SU-DHL-6 (cell line): ENCODE measurements around the gene CRIP2.

Experiments used
- H2AFZ ChIP-seq: fragments of 200-600 bp; sonication (generic); 2 replicates; pipeline ENCODE4 v1.6.1; 2014; ENCODE audit warnings: low read depth, mild to moderate bottlenecking, moderate library complexity, mixed read lengths, antibody characterized with exemption, low read length; ENCODE audit not compliant: severe bottlenecking
- H3F3A ChIP-seq: fragments of 200-600 bp; shearing (Covaris generic); 2 replicates; pipeline ENCODE4 v1.6.0; 2016; ENCODE audit warnings: antibody characterized with exemption, mild to moderate bottlenecking; ENCODE audit not compliant: insufficient read depth
- H3K27ac ChIP-seq: fragments of 200-600 bp; sonication (generic); 2 replicates; pipeline ENCODE4 v1.5.1; 2016; ENCODE audit warnings: low read depth, mild to moderate bottlenecking, low read length, moderate library complexity, mixed read lengths
- H3K27me3 ChIP-seq: fragments of 200-600 bp; sonication (generic), shearing (Covaris generic); 2 replicates; pipeline ENCODE4 v1.6.0; 2014; ENCODE audit warnings: mild to moderate bottlenecking, low read length
- H3K36me3 ChIP-seq: fragments of 200-600 bp; sonication (generic); 2 replicates; pipeline ENCODE4 v1.6.1; 2014; ENCODE audit warnings: mild to moderate bottlenecking, low read length, mixed read lengths
- H3K4me2 ChIP-seq: fragments of 300-600, 200-600 bp; shearing (Covaris generic), sonication (generic); 2 replicates; pipeline ENCODE4 v1.6.0; 2014; ENCODE audit warnings: low read length, low read depth, mild to moderate bottlenecking; ENCODE audit not compliant: poor library complexity, severe bottlenecking
- H3K4me3 ChIP-seq: fragments of 200-600 bp; sonication (generic); 2 replicates; pipeline ENCODE4 v1.5.1; 2014; ENCODE audit warnings: antibody characterized with exemption, low read length, mild to moderate bottlenecking, mixed read lengths; ENCODE audit not compliant: insufficient read depth, poor library complexity, severe bottlenecking
- H3K79me2 ChIP-seq: fragments of 200-600 bp; sonication (generic); 2 replicates; pipeline ENCODE4 v1.6.1; 2014; ENCODE audit warnings: mild to moderate bottlenecking, low read length, moderate library complexity; ENCODE audit not compliant: insufficient read depth
- H3K9ac ChIP-seq: fragments of 200-600 bp; sonication (generic); 2 replicates; pipeline ENCODE4 v1.7.0; 2014; ENCODE audit warnings: mild to moderate bottlenecking, low read length
- H3K9me2 ChIP-seq: fragments of 200-600 bp; sonication (generic); replicated peaks from 2 replicates; pipeline ENCODE4 v1.6.1; 2014; ENCODE audit warnings: low read length; ENCODE audit not compliant: insufficient read depth
- H3K9me3 ChIP-seq: fragments of 200-600 bp; sonication (generic); 2 replicates; pipeline ENCODE4 v1.6.1; 2014; ENCODE audit warnings: low read length, mixed read lengths; ENCODE audit not compliant: insufficient read depth
- H4K20me1 ChIP-seq: fragments of 200-600 bp; sonication (generic); 2 replicates; pipeline ENCODE4 v1.6.1; 2014; ENCODE audit warnings: low read depth, mild to moderate bottlenecking, antibody characterized with exemption, low read length, moderate library complexity, mixed read lengths
- CTCF ChIP-seq: fragments of 200-600 bp; sonication (generic); IDR thresholded peaks from one replicate; pipeline ENCODE4 v1.5.1; 2017; ENCODE audit warnings: antibody characterized with exemption, mild to moderate bottlenecking, low read length, moderate library complexity; ENCODE audit not compliant: insufficient read depth, poor library complexity, severe bottlenecking
- EZH2phosphoT487 ChIP-seq: fragments of 200-600 bp; sonication (generic), shearing (Covaris generic); conservative IDR thresholded peaks from 2 replicates; pipeline ENCODE4 v1.6.1; 2018; ENCODE audit warnings: mild to moderate bottlenecking, antibody characterized with exemption, low read length, moderate library complexity, mixed read lengths

CRIP2 gene

GRCh38 chr14:105478398-105479251, 4.0 kb downstream of the CRIP2 start:
- Histone ChIP-seq H3K9me3 (0 out of 2 replicates have a peak, but pooled peaks cover 3% of the 10 kb centered on the region), H3K4me2 (no peak overlapping the region), H3K79me2 (no peaks in the 10 kb centered on the region), H3K36me3 (no peaks in the 10 kb centered on the region), H3K9ac (no peak overlapping the region), H3K27me3 (no peaks in the 10 kb centered on the region), H3K4me3 (no peak overlapping the region), H4K20me1 (no peaks in the 10 kb centered on the region), H2AFZ (no peak overlapping the region), H3K27ac (no peak overlapping the region), H3K9me2 (no peaks in the 10 kb centered on the region), H3F3A (no peaks in the 10 kb centered on the region)
- TF ChIP-seq CTCF = no peak
- no peak for TF ChIP-seq EZH2phosphoT487

GRCh38 chr14:105479431-105480158, 5.0 kb downstream of the CRIP2 start:
- no peaks in the 10 kb centered on the region for H3K9me2 ChIP-seq
- H3F3A ChIP-seq = no peaks in the 10 kb centered on the region
- H3K9ac ChIP-seq = no peak overlapping the region
- TF ChIP-seq CTCF (no peak), EZH2phosphoT487 (no peak)
- no peak overlapping the region for H3K4me3 ChIP-seq
- H2AFZ ChIP-seq = no peak overlapping the region
- 0 out of 2 replicates have a peak, but pooled peaks cover 3% of the 10 kb centered on the region for H3K9me3 ChIP-seq
- no peaks in the 10 kb centered on the region for H3K36me3 ChIP-seq
- H3K4me2 ChIP-seq = no peak overlapping the region
- no peak overlapping the region for H3K27ac ChIP-seq
- no peaks in the 10 kb centered on the region for H4K20me1 ChIP-seq
- no peaks in the 10 kb centered on the region for H3K27me3 ChIP-seq
- H3K79me2 ChIP-seq = no peaks in the 10 kb centered on the region

- Histone ChIP-seq H3K27ac (no peak overlapping the region), H3K4me2 (no peak overlapping the region), H3K4me3 (no peak overlapping the region), H3K9me2 (no peaks in the 10 kb centered on the region), H3K79me2 (no peaks in the 10 kb centered on the region), H2AFZ (no peak overlapping the region), H3K9me3 (0 out of 2 replicates have a peak, but pooled peaks cover 3% of the 10 kb centered on the region), H3K27me3 (no peaks in the 10 kb centered on the region), H3K36me3 (no peaks in the 10 kb centered on the region), H4K20me1 (no peaks in the 10 kb centered on the region), H3K9ac (no peak overlapping the region), H3F3A (no peaks in the 10 kb centered on the region)
- no peak for TF ChIP-seq CTCF
- TF ChIP-seq EZH2phosphoT487 = no peak
Observed at GRCh38 chr14:105480199-105480746, 5.7 kb downstream of the CRIP2 start.
